HG02759 (cell line): ENCODE measurements around the gene SNTG2.

ENCODE experiments used
- ATAC-seq: cut with Tn5 transposase; IDR thresholded peaks from one replicate; pipeline ENCODE4 v1.9.1; 2021; ENCODE audit warnings: mild to moderate bottlenecking, moderate library complexity; ENCODE audit not compliant: unreplicated experiment

The SNTG2 gene

GRCh38 chr2:1046067-1046466, 95.4 kb downstream of the SNTG2 start:
- ATAC-seq: no peak

GRCh38 chr2:1047485-1047884, 96.8 kb downstream of the SNTG2 start:
- ATAC-seq: no peak

- no peak for ATAC-seq
Measured at GRCh38 chr2:1049691-1050090, 99.0 kb downstream of the SNTG2 start.

- ATAC-seq: no peak
Measured at GRCh38 chr2:1051075-1051474, 100.4 kb downstream of the SNTG2 start.

- ATAC-seq: no peak
Measured at GRCh38 chr2:1052771-1053191, 102.1 kb downstream of the SNTG2 start.

GRCh38 chr2:1053786-1054185, 103.1 kb downstream of the SNTG2 start:
- ATAC-seq: no peak

GRCh38 chr2:1054399-1054798, 103.8 kb downstream of the SNTG2 start:
- ATAC-seq: no peak

GRCh38 chr2:1055014-1055595, 104.5 kb downstream of the SNTG2 start:
- ATAC-seq: no peak

GRCh38 chr2:1060372-1060771, 109.7 kb downstream of the SNTG2 start:
- no peak for ATAC-seq

- ATAC-seq: no peak
Measured at GRCh38 chr2:1060987-1061386, 110.3 kb downstream of the SNTG2 start.

- ATAC-seq: no peak
Measured at GRCh38 chr2:1068241-1068640, 117.6 kb downstream of the SNTG2 start.

GRCh38 chr2:1068822-1069221, 118.2 kb downstream of the SNTG2 start:
- no peak for ATAC-seq

- ATAC-seq: no peak
Measured at GRCh38 chr2:1069847-1070246, 119.2 kb downstream of the SNTG2 start.

GRCh38 chr2:1070601-1071000, 120.0 kb downstream of the SNTG2 start:
- ATAC-seq: no peak

- ATAC-seq: no peak
Measured at GRCh38 chr2:1071650-1072049, 121.0 kb downstream of the SNTG2 start.

- ATAC-seq: no peak
Measured at GRCh38 chr2:1072250-1072649, 121.6 kb downstream of the SNTG2 start.

- ATAC-seq: no peak
Measured at GRCh38 chr2:1077911-1078310, 127.3 kb downstream of the SNTG2 start.

- no peak for ATAC-seq
Measured at GRCh38 chr2:1078326-1078725, 127.7 kb downstream of the SNTG2 start.

GRCh38 chr2:1079873-1080799, 129.5 kb downstream of the SNTG2 start:
- ATAC-seq: no peak

GRCh38 chr2:1081451-1082225, 131.0 kb downstream of the SNTG2 start:
- no peak for ATAC-seq

GRCh38 chr2:1082456-1083205, 132.0 kb downstream of the SNTG2 start:
- ATAC-seq: no peak
